Heart left ventricle (tissue), 16 donors: ENCODE measurements around the gene CCDC9. TPM values are rescaled to one million over a fixed set of nuclear protein-coding genes. Genes with fewer than 3 reads are reported as not detected.
"Not testable (repeated sequence)": the region's sequence is repeated elsewhere in the genome, so short reads cannot be mapped to it uniquely, and the experiment has no call there.

ENCODE experiments used
- ATAC-seq, 4 donors: fragments of 200-7000 bp; cut with Tn5 transposase; one replicate each; pipeline ENCODE4 v1.9.1; 2020 to 2022; ENCODE audit warnings: moderate library complexity in 4 of 4, mild to moderate bottlenecking in 3 of 4, moderate number of reproducible peaks in 1 of 4
- DNase-seq, 5 donors: peaks; one replicate each; pipeline ENCODE4 v3.0.0-alpha.2; 2020
- H3K27ac ChIP-seq, 12 donors: fragments of 200-600 bp; sonication (generic) in 4 of 12; one replicate each; pipeline versions ENCODE4 v1.5.0 to v1.8.0; 2016 to 2022; ENCODE audit warnings: mild to moderate bottlenecking in 2 of 12
- H3K27me3 ChIP-seq, 9 donors: fragments of 200-600 bp; sonication (generic) in 2 of 9; one replicate each; pipeline versions ENCODE4 v1.5.1 to v1.8.0; 2016 to 2022; ENCODE audit warnings: mild to moderate bottlenecking in 3 of 9
- H3K36me3 ChIP-seq, 9 donors: fragments of 200-600 bp; sonication (generic) in 2 of 9; one replicate each; pipeline versions ENCODE4 v1.5.0 to v1.8.0; 2018 to 2022; ENCODE audit warnings: mild to moderate bottlenecking in 2 of 9
- H3K4me1 ChIP-seq, 12 donors: fragments of 200-600 bp; sonication (generic) in 4 of 12; one replicate each; pipeline versions ENCODE4 v1.5.0 to v1.8.0; 2016 to 2022; ENCODE audit warnings: mild to moderate bottlenecking in 3 of 12
- H3K4me3 ChIP-seq, 12 donors: fragments of 200-600 bp; sonication (generic) in 4 of 12; one replicate each; pipeline versions ENCODE4 v1.5.0 to v1.8.0; 2017 to 2022; ENCODE audit warnings: mild to moderate bottlenecking in 9 of 12, moderate library complexity in 4 of 12
- H3K9me3 ChIP-seq, 12 donors: fragments of 200-600 bp; sonication (generic) in 4 of 12; one replicate each; pipeline versions ENCODE4 v1.5.0 to v1.8.0; 2016 to 2022; ENCODE audit warnings: mild to moderate bottlenecking in 1 of 12
- CTCF ChIP-seq, 12 donors: fragments of 200-600 bp; sonication (generic) in 4 of 12; IDR thresholded peaks; one replicate each; pipeline versions ENCODE4 v1.5.0 to v1.8.0; 2018 to 2022; ENCODE audit warnings: antibody characterized with exemption in 12 of 12, mild to moderate bottlenecking in 5 of 12
- POLR2A ChIP-seq, 2 donors: fragments of 450-650 bp; IDR thresholded peaks; one replicate each; pipeline ENCODE4 v1.6.1; 2017; ENCODE audit warnings: antibody characterized with exemption in 2 of 2, mild to moderate bottlenecking in 2 of 2, moderate library complexity in 2 of 2
- WGBS, 4 donors: extraction: QIAGEN DNeasy Blood & Tissue Kit in 2 of 4; methylation state at CpG; one replicate each; pipeline versions ENCODE4 v1.1.5 to v1.1.7; 2013 to 2018; 5-methylcytosine and 5-hydroxymethylcytosine counted together
- intact Hi-C, 10 donors: fragments of 100-400 bp; cut with DNase I; formaldehyde crosslinking; loops; one replicate each; pipeline versions ENCODE4 v1.11.1 to v1.14.2; 2022
- polyA plus RNA-seq, 2 donors: library from polyadenylated mRNA; stranded (reverse); fragments of 200-250 nt; gene quantifications; one replicate each; pipeline ENCODE4 v1.2.3, GENCODE V29; 2013
- total RNA-seq, 9 donors: library from RNA; depleted of rRNA in 2 of 9; stranded (reverse); fragments of >200 nt in 2 of 9; fragmentation: NEBNext Ultra II Directional in 3 of 9; extraction: Animal tissue kit (Norgen Biotek cat#: 25700) in 3 of 9; gene quantifications; one replicate each; pipeline versions ENCODE4 v1.1.0 to v1.2.4, GENCODE V29; 2016 to 2023
- donor health status: ischemic (EF 13 %, LVEDD 7.1; RV severe dilation, severe dysfunction).
- donor health status: healthy with polysubstance abuse.
- donor health status: DM: no; HTN: yes; CAD: no.
- donor health status: DM: no; HTN: no; CAD: no.
- donor health status: ischemic (EF 25% LVEDD 6.9; RV normal size, moderate dysfunction).
- donor health status: ischemic (EF 25% LVEDD 5.7; RV mildly dilated, moderate dysfunction).
- donor health status: healthy.
- donor health status: DM: yes; HTN: yes; CAD: no.
- donor health status: ischemic (EF 35%, LVEDD 5.7; RV mildly dilated, moderate dysfunction).
- donor health status: nonischemic (EF 11% LVEDD 7.7; RV severe dilation, severe dysfunction).
- donor health status: DM: yes; HTN: yes; CAD: no.
- donor health status: PGD.
- donor health status: ischemic (EF 29% LVEDD 5.4; RV normal size, mild dysfunction).
- donor health status: nonischemic (EF 23%, LVEDD 6.1; RV moderate dilation, normal function).

CCDC9 gene
- total and polyA plus RNA-seq, 11 donors: 6.7 to 33.3 (median 15.5) TPM

GRCh38 chr19:47247308-47247990 is 8.9 kb upstream of the CCDC9 start:
- intact Hi-C loops: loop anchor here in 6 of 10 donors (1.0 to 5.0 kb wide), 5 partner anchors 35 to 100 kb away; no protein-coding TSS in a partner anchor

DNA sequence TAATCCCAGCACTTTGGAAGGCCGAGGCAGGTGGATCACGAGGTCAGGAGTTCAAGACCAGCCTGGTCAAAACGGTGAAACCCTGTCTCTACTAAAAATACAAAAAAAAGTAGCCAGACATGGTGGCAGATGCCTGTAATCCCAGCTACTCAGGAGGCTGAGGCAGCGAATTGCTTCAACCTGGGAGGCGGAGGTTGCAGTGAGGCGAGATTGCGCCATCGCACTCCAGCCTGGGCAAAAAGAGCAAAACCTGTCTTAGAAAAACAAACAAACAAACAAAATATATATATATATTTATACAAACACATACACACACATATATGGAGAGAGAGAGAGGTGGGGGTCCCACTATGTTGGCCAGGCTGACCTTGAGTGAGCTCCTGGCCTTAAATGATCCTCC is 3.3 kb upstream of the CCDC9 start:
- H3K27me3 ChIP-seq, H3K4me3 ChIP-seq, DNase-seq, H3K9me3 ChIP-seq, H3K27ac ChIP-seq, ATAC-seq, H3K36me3 ChIP-seq: not testable (repeated sequence)
- intact Hi-C loops: loop anchor here in 1 of 10 donors (10.0 kb wide), 1 partner anchor 398 kb away; the partner anchor contains the start of gene AP2S1
- peaks cover 0 to 14% (median 11%) of the 10 kb centered on the region in 12 donors for H3K4me1 ChIP-seq
- 82 to 91% (median 89%) methylated on average over 8 of the region's 8 CpGs for WGBS, 4 donors

More at GRCh38 chr19:47247308-47247990, 8.9 kb upstream of the CCDC9 start:
- H3K27ac ChIP-seq: no peak overlapping the region
- H3K27me3 ChIP-seq: no peaks in the 10 kb centered on the region
- 29 to 32% (median 31%) methylated on average over 25 of the region's 25 CpGs for WGBS, 4 donors
- TF ChIP-seq CTCF (IDR thresholded peaks at IDR 0.05) (peak; percentile 85 to 98 (median 92)), POLR2A (IDR thresholded peaks at IDR 0.05) (no peak)
- H3K9me3 ChIP-seq: no peaks in the 10 kb centered on the region
- DNase-seq (peak; percentile 73 to 89 (median 77)), ATAC-seq (no peak)
- no peak overlapping the region for H3K4me3 ChIP-seq
- peaks cover 0 to 29% (median 15%) of the 10 kb centered on the region in 12 donors for H3K4me1 ChIP-seq
- H3K36me3 ChIP-seq: no peaks in the 10 kb centered on the region

DNA sequence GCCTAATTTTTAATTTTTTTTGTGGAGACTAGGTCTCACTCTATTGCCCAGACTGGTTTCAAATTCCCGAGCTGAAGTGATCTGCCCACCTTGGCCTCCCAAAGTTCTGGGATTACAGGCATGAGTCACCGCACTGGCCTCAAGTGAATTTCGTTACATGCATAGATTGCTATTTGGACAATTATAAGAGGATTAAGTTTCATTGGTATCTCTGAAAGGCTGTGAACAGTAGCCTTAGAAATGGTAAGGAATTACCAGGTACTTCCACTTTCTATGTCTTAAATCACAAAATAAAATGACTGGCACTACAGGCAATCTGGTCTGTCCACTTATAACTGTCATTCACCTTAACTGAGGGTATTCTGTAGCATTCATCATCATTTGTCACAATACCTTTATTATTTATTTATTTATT is 2.9 kb upstream of the CCDC9 start:
- H3K4me3 ChIP-seq: no peak overlapping the region
- no peaks in the 10 kb centered on the region for H3K27me3 ChIP-seq
- TF ChIP-seq CTCF (IDR thresholded peaks at IDR 0.05): no peak
- TF ChIP-seq POLR2A (IDR thresholded peaks at IDR 0.05): no peak
- peaks cover 0 to 19% (median 15%) of the 10 kb centered on the region in 12 donors for H3K4me1 ChIP-seq
- no peaks in the 10 kb centered on the region for H3K9me3 ChIP-seq
- H3K36me3 ChIP-seq: peaks cover 0 to 4% (median 2%) of the 10 kb centered on the region in 9 donors
- intact Hi-C loops: loop anchor here in 1 of 10 donors (10.0 kb wide), 1 partner anchor 399 kb away; the partner anchor contains the start of gene AP2S1
- ATAC-seq (no peak), DNase-seq (no peak)
- 78 to 89% (median 84%) methylated on average over 3 of the region's 3 CpGs for WGBS, 4 donors
- no peak overlapping the region for H3K27ac ChIP-seq

DNA sequence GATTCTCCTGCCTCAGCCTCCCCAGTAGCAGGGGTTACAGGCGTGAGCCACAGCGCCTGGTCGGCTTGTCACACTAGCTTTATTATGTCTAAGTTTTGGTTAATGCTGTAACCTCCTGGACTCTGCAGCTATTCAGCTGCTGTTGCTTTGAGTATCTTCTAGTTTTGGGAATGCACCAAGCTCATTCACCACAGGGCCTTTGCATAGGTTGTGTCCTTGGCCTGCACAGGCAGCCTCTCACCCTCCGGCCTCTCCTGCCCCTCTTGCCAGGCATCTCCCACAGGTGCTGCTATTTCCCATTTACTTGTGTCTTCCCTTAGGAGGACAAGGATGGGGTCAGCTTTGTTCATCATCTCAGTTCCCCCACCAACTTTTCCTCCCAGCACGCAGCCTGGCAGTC is 2.4 kb upstream of the CCDC9 start:
- 92 to 97% (median 95%) methylated on average over 5 of the region's 5 CpGs for WGBS, 4 donors

More for the DNA sequence above, 2.4 kb upstream of the CCDC9 start:
- Histone ChIP-seq H3K27ac (no peak overlapping the region), H3K4me3 (no peak overlapping the region), H3K9me3 (no peaks in the 10 kb centered on the region), H3K36me3 (peaks cover 0 to 9% (median 7%) of the 10 kb centered on the region in 9 donors), H3K27me3 (no peaks in the 10 kb centered on the region), H3K4me1 (peaks cover 0 to 24% (median 20%) of the 10 kb centered on the region in 12 donors)
- DNase-seq (no peak), ATAC-seq (no peak)
- TF ChIP-seq CTCF (IDR thresholded peaks at IDR 0.05) (no peak), POLR2A (IDR thresholded peaks at IDR 0.05) (no peak)
- intact Hi-C loops: loop anchor here in 1 of 10 donors (10.0 kb wide), 1 partner anchor 399 kb away; the partner anchor contains the start of gene AP2S1
